Measurements from ENCODE around the gene NCOA3.
A peak's percentile ranks its signal among the peaks of the same experiment; 100 is the strongest.

The NCOA3 gene

DNA sequence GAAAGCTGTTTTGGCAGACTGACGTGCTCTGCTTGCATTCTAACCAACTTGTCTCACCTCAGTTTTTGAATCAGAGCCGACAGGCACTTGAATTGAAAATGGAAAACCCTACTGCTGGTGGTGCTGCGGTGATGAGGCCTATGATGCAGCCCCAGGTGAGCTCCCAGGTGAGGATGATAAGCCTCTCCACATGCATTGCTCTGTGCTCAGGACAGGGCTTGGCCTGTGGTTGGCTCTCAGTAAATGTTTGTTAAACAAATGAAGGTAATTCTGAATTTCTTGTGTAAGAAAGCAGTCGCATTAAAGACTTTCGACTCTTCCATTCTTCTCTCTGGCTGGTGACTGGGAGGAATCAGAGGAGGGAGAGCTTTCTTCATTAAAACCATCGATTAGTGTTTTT lies 147.3 kb downstream of the NCOA3 start:
- DNase-seq, result no peak

GRCh38 chr20:47652301-47652700 lies 150.6 kb downstream of the NCOA3 start:
- no peak for DNase-seq

DNA sequence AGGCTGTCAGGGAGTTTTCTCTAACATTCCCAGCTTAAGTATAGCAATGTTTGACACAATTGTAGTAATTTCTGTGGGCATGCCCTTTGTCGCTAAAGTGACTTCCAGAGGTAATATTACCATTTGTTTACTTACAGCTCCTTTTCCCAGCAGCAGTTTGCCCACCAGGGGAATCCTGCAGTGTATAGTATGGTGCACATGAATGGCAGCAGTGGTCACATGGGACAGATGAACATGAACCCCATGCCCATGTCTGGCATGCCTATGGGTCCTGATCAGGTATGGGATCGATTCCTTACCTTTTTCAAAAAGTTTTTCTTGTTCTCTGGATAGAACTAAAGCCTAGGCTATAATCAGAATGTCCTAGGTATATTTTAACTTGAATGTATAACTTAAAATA lies 151.1 kb downstream of the NCOA3 start:
- no peak for DNase-seq

GRCh38 chr20:47653869-47654268 lies 152.2 kb downstream of the NCOA3 start:
- no peak for DNase-seq

GRCh38 chr20:47654370-47654769 lies 152.7 kb downstream of the NCOA3 start:
- no peak for DNase-seq

- no peak for DNase-seq
These were observed 153.9 kb downstream of the NCOA3 start for GRCh38 chr20:47655635-47656034.

- no peak for DNase-seq
These were observed 154.6 kb downstream of the NCOA3 start for GRCh38 chr20:47656318-47656717.

DNA sequence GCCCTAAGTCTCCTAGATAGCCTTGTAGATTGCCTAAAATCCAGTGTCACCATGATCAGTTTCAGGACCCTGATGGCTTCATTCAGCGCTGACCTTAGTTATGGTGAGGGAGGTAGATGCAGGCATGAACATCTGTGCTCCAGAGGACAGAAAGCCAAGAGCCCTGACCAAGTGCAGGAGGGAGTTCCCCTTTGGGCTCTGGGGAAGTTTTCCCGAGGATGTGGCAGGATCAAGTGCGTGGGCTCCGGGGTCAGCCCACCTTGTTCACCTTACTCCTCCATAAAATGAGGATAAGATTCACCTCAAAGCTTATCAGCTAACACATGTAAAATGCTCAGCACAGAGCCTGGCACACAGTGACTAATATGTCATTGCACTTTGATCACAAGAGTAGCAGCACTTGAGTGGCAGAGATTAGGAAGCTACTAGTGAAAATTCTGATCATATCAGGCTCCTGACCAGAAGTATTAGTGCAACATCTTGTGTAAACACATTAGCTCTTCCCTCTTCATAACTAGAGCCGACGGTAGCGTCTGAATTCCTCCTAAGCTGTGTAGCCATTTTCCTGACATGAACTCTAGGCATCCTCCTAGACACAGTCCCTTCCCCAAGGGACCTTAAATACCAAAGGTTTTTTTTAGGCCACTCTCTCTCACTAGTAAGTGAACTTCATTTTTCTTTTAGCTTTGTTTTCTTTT lies 158.4 kb downstream of the NCOA3 start:
- DNase-seq, result no peak

- no peak for DNase-seq
These were observed 158.9 kb downstream of the NCOA3 start for GRCh38 chr20:47660602-47660905.

- no peak for DNase-seq
These were observed 159.5 kb downstream of the NCOA3 start for GRCh38 chr20:47660983-47661700.

DNA sequence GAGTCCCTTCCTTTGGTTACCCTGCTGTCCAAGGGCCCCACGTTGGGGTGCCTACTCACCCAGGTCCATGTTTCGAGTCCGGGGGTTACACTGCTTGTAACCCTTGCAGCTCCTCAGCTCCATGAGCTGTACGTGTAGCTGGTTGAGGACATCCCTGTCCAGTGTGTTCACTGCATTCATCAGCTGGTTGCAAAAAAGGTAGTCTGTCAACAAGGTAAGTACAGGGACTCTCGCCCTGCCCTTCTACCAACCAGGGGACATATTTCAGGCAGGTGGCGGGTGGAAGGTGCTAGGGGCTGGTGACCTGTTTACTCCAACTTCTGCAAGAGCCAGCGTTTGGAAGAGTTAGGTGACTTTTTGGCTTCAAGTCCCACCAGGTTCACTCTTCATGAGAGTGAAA lies 160.0 kb downstream of the NCOA3 start:
- no peak for DNase-seq

- no peak for DNase-seq
These were observed 161.0 kb downstream of the NCOA3 start for GRCh38 chr20:47662483-47663353.

DNA sequence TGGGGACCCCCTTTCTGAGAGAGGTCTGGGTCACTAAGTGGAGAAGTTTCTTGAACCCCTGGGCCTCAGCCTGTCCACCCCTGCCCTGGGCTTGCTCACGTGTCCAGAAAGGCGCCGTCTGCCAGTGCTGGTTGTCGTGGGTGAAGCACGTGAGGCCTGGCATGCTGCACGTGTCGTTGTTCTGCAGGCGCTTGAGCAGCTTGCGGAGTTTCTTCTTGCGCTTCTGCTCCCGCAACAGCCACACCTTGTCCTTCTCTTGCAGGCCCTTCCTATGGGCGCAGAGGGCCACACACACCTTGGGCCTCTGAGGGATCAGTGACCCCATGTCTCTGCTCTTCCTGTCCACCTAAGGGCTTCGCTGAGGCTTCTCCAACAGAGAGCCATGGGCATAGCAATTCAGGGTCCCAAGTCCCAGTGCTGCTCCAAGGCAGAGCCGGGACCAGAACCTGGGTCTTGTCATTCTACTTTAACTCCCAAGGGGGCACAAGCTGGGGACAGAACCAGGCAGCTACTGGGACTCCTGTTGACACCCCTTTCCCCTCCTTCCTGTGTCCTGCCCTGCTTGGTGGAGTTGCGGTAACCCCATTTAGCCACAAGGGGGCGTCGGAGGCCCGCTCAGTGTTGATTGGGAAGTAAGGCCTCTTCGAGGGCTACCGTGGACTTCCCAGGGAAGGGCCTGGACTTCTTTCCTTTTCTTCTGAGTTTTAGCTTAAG lies 161.8 kb downstream of the NCOA3 start:
- peak; percentile 51 for DNase-seq

DNA sequence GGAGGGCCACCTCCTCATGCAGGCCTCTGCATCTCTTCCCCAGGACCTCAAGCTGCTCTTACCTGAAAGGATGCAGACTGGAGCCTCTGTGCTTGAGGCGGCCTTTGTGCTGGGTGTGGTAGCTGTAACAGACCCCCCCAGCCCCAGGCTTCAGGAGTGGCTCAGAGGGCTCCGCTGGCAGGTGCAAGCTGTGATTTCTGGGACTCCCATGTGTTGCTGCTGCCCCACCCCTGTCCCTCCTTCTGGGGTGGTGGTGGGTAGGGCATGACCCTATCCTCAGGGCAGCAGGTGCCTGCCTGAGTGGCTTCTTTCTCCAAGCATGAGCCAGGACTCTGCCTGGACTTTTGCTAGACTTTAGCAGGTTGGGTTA lies 162.4 kb downstream of the NCOA3 start:
- no peak for DNase-seq

DNA sequence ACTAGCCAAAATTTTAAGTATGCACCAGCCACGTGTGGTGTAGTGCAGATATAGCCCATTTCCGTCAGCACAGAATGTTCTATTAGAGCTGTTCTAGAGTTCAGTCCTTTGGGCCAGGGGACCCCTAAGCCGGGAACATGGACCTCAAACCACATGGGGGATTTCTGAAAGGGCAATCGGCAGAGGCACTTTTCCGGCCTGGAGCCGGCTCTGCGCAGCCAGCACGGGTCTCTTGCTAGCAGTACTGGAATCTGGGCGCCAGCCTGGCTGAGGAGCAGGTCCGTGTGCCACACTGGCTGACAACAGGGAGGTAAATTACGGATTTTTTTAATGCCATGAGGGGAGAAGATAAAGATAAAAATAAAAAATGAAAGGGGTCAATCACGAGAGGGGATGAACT lies 163.1 kb downstream of the NCOA3 start:
- DNase-seq, result no peak

DNA sequence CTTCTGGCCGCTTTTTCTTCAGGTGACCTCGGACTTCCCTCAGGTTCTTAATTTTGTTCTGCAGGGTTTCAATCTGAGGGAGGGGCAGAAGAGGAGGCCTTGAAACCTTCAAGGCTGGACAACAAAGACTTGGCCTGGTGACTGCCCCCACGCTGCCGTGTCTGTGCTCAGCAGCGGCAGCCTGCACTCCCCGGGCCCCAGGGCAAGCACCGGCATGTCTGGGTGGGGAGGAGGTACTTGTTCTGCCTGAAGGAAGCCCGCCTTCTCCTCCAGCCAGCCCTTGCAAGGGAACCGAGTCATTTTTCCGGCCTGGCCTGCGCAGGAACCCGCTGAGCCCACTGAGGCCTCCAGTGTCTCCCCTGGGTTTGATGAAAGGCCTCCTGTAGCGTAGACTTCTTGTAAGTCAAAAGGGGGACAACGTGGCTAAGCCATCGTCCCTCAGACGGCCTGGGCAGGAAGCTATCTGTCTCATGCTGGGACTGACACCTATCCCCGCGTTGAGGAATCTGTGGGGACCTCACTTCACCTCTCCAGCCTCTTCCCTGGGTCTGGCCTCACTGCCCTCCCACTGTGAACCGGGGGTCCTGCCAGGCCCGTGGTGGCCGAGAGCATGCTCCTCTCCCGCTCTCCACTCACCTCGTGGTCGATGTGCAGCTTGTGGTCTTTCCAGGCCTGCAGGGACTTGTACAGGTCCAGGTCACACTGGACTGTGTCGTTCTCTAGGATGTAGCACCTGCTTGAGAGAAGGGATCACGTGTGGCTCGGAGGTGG lies 163.7 kb downstream of the NCOA3 start:
- DNase-seq, result no peak

GRCh38 chr20:47666304-47666703 lies 164.6 kb downstream of the NCOA3 start:
- DNase-seq, result no peak

DNA sequence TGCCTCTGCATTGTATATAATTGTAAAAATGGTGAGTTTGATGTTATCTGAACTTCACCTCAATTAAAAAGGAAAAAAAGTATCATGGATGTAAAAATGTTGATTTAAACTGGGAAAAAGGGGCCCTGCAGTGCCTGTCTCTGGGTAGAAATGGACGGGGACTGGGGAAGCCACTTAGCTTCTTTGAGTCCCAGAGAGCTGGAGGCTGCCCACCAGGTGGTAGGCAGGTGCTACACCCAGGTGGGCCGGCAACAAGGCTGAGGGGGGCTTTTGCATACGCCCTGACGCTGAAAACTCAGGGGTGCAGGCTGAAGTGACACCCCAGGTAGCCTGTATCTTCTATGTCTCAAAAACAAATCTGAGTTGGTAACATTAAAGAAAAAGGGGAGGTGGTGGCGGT lies 165.4 kb downstream of the NCOA3 start:
- DNase-seq, result no peak

GRCh38 chr20:47667531-47668312 lies 166.0 kb downstream of the NCOA3 start:
- DNase-seq, result no peak

DNA sequence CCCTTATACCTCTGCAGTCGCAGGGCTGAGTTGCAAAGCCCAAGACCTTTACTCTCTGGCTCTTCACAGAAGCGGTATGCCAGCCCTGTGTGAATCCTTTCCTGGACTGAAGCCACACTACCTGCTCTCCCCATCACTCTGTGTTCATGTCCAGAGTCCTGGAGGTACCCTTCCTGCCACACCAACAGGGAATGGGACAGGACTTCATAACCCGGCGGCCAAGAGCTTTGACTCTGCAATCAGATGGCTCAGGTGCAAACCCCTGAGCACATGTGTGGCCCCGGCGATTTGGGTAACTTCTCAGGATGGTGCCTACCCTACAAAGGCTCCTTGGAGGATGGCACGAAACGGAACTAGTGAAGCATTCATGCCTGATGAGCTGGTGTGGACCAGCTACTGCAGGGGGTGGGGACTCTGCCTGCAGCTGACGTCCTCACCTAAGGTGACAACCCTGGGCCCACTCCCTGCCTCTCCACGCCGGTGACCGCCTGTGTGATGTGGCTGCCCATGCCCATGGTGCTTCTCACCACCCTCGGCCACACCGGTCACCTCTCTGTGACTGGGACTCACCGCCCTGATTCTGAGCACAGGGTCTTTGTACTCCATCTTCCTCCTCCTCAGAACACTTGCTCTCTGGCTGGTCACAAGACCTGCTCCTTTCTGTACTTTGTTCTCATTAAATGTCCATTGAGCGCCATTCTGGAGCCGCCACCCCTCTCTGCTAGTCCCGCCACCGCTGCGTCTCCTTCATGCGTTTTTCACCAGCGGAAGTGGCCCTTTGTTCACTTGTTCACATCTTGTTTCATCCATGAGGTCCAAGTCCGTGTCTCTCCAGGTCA lies 166.8 kb downstream of the NCOA3 start:
- no peak for DNase-seq

DNA sequence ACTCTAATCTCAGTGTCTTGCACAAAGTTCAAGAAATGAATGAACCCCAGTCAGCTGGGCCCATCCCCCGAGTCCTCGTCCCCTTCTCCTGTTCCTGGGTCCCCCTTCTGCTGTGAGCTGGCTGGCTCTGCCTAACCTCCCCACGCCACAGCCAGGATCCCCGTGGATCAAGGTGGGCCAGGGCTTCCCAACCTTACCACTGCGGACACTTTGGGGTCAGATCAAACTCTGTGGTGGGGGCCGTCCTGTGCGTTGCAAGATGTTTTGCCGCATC lies 167.4 kb downstream of the NCOA3 start:
- no peak for DNase-seq
